GM19455 (cell line): Measurements from ENCODE around the gene CYP39A1.

Experiments used
- ATAC-seq: cut with Tn5 transposase; IDR thresholded peaks from one replicate; pipeline ENCODE4 v1.9.1; 2021; ENCODE audit not compliant: unreplicated experiment

CYP39A1 gene, protein sequence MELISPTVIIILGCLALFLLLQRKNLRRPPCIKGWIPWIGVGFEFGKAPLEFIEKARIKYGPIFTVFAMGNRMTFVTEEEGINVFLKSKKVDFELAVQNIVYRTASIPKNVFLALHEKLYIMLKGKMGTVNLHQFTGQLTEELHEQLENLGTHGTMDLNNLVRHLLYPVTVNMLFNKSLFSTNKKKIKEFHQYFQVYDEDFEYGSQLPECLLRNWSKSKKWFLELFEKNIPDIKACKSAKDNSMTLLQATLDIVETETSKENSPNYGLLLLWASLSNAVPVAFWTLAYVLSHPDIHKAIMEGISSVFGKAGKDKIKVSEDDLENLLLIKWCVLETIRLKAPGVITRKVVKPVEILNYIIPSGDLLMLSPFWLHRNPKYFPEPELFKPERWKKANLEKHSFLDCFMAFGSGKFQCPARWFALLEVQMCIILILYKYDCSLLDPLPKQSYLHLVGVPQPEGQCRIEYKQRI

DNA sequence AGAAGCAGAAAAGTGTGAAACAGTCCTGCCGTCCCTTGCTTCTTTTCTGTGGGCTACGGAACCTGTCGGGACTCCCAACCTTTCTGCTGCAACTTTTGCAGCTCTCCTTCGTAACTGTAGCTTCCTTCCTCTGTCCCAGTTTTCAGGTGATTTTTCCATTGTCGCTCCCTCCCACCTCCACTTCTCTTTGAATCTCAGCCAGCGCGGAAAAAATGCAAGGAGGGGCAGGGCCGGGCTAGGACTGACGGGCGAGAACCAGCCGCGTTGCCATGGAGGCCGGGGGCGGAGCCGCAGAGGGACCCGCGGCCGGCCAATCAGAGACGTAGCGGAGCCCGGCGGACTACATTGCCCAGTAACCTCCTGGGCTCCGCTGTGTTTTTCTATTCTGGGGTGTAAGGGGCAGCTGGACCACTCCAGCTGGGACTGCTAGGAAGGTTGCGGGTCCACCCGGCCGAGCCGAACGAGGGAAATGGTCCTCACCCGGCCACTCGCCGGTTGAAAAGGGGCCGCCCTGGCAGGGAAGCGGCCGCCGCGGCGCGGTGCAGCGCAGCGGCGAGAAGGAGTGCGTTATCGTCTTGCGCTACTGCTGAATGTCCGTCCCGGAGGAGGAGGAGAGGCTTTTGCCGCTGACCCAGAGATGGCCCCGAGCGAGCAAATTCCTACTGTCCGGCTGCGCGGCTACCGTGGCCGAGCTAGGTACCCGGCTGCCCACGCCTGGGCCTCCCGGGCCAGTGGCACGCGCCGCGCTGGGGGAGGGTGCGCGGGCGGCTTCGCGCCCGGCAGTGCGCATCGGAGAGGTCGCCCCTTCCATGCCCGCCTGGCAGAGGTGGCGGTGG lies at the start of gene CYP39A1, which contains the start of gene SLC25A27:
Gene CYP39A1, minus strand, starts transcription at position 216 of the 836 bp plus-strand sequence. CDS start 236 bp downstream, outside the sequence.
Gene SLC25A27, plus strand, starts transcription at position 373 of the 836 bp plus-strand sequence. Its CDS starts 218 bp downstream, at position 591.
- peak; percentile 100 for ATAC-seq

DNA sequence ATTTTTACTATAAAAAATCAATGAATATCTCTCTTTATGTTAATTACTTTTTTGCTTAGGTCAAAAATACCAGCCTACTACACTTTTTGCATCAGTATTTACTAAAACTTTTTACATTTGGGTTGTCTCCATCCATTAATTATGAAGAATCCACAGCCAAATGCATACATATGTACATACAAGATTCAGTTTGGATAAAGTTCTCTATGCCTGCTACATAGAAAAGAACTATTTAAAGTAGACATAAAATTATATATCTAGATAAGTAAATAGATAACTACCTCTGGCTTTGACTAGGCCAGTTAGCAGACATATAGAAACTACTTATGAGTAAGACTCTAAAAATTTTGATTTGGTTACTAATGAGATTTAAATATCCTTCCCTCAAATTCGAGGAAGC lies 47.4 kb upstream of the CYP39A1 start:
- no peak for ATAC-seq

DNA sequence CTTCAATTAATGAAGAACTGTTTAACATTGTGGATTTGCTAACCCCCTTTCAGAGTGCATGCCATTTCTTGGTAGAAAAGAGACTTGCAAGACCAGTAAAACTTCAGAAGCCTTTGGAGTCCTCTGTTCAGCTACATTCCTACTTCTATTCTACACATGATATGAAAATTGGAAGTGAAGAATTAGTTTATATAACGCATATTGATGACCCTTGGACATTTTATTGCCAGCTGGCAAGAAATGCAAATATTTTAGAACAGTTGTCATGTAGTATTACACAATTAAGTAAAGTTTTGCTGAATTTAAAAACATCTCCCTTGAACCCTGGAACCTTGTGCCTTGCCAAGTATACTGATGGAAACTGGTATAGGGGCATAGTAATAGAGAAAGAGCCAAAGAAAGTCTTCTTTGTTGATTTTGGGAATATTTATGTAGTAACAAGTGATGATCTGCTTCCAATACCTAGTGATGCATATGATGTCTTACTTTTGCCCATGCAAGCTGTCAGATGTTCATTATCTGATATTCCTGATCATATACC lies 38.4 kb upstream of the CYP39A1 start:
- ATAC-seq: no peak

DNA sequence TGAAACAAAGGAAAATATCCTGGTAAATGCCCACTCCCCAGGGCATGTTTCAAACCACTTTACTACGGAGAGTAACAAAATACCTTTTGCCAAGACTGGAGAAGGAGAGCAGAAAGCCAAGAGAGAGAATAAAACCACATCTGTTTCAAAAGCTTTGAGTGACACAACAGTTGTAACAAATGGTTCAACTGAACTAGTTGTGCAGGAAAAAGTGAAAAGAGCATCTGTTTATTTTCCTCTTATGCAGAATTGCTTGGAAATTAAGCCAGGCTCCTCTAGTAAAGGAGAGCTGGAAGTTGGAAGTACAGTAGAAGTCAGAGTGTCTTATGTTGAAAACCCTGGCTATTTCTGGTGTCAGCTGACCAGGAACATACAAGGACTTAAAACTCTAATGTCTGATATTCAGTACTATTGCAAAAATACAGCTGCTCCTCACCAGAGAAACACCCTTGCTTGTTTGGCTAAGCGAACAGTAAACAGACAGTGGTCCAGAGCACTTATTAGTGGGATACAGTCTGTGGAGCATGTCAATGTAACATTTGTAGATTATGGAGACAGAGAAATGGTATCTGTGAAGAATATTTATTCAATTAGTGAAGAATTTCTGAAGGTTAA lies 37.6 kb upstream of the CYP39A1 start:
- ATAC-seq: no peak

DNA sequence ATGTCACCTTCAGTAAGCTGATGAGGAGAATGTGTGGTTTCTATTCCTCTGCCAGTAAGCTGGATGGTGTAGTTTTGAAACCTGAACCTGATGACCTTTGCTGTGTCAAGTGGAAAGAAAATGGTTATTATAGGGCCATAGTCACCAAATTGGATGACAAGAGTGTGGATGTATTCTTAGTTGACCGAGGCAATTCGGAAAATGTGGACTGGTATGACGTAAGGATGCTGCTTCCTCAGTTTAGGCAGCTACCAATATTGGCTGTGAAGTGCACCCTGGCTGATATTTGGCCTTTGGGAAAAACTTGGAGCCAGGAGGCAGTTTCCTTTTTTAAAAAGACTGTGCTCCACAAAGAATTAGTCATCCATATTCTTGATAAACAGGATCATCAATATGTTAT lies 37.0 kb upstream of the CYP39A1 start:
- no peak for ATAC-seq

DNA sequence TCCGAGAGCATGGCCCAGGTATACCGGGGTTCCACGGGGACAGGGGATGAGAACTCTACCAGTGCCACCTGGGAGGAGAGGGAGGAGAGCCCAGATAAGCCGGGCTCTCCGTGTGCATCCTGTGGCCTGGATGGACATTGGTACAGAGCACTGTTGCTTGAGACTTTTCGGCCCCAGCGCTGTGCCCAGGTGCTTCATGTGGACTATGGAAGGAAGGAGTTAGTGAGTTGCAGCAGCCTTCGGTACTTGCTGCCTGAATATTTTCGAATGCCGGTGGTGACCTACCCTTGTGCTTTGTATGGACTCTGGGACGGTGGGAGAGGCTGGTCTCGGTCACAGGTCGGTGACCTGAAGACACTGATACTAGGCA lies 36.3 kb upstream of the CYP39A1 start:
- ATAC-seq: no peak

DNA sequence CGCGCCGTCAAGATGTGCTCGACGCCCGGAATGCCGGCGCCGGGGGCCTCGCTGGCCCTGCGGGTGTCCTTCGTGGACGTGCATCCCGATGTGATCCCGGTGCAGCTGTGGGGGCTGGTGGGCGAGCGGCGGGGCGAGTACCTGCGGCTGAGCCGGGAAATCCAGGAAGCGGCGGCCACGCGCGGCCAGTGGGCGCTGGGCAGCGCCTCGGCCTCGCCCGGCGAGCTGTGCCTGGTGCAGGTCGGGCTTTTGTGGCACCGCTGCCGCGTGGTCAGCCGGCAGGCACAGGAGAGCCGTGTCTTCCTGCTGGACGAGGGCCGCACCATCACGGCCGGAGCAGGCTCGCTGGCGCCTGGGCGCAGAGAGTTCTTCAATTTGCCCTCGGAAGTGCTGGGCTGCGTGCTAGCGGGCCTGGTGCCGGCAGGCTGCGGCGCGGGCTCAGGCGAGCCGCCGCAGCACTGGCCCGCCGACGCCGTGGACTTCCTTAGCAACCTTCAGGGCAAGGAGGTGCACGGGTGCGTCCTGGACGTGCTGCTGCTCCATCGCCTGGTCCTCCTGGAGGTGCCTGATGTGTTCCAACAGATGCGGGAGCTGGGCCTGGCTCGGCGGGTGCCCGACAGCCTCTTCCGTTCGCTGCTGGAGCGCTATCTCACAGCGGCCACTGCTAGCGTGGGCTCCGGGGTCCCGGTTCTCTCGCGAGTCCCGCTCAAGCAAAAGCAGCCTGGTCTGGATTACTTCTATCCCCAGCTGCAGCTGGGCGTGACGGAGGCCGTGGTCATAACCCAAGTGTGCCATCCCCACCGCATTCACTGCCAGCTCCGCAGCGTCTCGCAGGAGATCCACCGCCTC lies 35.7 kb upstream of the CYP39A1 start:
- ATAC-seq: no peak

DNA sequence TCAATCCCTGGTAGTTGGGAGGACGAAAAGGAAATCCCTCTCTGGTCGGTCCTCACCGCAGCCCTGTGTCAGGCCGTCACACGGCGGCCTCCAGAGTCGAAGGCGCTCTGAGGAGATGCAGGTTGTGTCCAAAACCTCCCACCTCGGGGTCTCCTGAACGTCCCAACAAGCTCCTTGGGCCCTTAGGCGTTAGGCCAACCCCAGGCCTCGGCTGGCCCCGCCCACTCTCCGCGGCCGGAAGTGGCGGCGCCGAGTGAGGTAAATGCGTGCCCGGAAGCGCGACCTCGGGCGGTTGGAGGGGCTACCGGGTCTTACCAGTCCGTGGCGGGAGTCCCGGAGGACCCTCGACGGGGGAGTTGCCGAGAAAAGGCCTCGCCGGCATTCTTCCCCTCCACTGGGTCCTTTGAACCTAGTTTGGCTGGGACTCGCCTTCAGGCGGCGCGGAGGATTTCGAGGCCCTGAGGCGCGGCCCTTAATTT lies 35.0 kb upstream of the CYP39A1 start, which contains the start of gene TDRD6:
Gene TDRD6, plus strand, starts transcription at position 267 of the 479 bp plus-strand sequence. CDS start 244 bp downstream, outside the sequence.
- no peak for ATAC-seq

DNA sequence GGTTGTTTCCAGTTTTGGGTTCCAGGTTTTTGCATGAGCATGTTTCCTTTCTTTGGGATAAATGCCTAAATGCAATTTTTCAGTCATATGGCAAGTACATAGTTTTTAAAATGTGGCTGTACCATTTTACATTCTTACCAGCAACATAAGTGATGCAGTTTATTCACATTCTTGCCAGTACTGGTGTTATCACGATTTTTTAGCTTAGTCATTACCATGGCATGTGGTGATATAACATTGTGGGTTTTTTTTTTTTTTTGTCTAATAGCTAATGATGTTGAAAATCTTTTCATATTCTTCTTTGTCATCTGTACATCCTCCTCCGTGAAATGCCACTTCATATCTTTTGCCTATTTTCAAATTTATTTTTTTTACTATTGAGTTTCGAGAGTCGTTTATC lies 32.2 kb upstream of the CYP39A1 start:
- no peak for ATAC-seq

DNA sequence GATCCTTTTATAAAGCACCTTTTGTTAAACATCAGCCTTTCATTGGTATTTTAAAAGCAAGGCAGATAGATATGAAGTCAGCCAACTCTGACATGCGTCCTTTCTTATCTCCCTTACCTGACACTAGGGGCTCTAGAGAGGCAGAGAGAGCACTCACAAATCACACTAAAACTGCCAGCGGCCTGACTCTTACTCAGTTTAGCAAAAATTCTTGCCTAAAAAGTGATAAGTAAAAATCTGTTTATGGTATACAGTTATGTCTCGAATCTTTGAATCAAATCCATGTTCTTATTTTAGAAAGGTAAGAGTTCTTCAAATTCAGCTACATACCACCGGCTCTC lies 24.7 kb upstream of the CYP39A1 start:
- no peak for ATAC-seq

DNA sequence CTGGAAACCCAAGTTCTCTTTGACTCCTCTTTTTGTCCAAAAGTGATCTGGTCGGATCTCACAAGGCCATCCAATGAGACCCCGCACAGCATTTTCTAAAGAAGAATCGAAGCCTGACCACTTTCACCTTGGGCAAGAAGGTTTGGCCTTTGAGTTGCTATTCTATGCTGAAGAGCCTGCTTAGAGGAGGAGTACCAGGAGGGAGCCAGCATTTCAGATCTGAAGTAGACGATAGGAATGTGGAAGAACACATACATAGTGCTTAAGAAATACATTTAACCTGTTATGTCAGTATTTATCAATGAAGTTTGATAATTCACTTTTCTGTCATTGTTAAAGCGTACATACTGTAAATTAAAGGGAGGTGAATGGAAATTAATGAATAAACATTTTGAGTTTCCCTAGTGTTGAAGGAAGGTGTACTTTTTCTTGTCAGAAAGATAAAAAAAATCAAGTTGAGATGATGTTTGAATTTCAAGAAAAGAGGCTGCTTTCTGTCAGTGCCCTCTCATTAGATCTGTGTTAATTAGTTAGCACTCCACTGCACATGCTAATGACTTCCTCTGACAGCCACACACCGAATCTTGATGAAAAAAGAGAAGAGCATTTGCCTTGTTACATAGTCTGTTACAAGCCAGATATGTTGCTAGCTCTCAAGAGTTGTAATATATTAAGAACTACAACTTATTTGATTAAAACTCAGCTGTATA lies 24.1 kb upstream of the CYP39A1 start:
- no peak for ATAC-seq

DNA sequence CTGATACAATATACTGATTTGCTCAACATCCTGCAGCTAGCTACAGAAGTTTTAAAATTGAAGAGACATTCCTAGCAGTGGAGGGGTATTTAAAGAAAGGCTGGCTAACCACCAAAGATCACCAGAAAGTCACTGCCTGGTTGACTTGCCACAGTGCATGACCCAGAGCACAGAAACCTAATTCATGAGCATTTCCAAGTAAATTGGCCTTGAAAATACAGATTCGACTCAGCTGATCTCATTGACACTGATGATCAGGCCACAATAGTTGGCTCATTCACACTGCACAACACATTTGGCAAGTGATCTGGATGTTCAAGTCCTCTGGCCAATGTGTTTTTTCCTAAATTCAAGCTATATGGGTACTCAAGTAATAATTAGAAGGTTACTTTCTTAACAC lies 21.8 kb upstream of the CYP39A1 start:
- no peak for ATAC-seq

DNA sequence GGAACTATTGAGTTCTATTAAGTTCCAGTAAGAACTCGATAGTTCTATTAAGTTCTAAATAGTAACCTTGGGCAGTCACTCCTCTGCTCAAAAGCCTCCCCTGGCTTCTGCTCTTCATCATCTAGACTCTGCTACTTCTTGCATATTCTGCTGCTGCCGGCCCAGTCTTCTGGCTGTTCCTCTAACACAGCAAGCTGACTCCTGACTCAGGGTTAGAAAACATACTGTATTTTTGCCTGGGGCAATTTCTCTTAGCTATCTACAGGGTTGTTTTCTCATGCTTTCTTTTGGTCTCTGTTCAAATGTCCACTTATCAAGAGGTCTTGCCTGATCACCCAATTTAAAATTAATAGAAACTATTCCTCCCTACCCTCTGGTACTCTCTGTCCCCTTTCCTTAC lies 14.8 kb upstream of the CYP39A1 start:
- no peak for ATAC-seq

DNA sequence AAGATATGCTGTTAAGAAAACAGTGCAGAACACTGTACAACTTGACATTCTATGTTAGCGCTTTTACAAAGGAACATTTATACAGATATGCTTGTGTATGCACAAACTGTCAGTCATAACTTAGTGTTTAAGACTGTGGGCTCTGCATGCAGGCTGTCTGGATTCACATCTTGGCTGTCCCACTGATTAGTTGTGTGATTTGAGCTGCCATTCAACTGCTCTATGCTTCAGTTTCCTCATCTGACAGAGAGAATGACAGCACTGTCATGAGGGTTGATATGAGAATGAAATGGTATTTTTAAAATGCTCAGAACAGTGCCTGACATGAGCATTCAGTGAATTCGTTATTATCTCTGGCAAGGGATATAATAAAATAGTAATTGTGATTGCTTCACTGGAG lies 8.9 kb upstream of the CYP39A1 start:
- ATAC-seq: no peak

DNA sequence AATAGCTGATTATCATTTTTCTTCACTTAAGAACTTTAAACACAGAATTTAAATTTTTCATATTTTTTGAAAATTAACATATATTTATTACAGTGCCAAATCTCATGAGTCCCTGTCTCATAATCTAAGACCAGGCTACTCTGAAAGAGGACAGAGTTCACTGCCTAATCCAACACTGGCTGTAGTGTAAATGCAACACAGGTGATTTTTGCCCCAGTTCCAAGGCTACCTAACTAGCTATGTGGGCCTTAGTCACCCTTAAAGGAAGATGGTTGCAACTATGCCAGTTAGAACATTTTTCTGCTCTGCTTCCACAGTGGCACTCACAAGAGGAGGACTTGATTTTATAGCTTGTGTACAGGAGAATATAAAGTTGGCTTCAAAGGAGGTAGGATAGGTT lies 5.0 kb upstream of the CYP39A1 start:
- no peak for ATAC-seq

DNA sequence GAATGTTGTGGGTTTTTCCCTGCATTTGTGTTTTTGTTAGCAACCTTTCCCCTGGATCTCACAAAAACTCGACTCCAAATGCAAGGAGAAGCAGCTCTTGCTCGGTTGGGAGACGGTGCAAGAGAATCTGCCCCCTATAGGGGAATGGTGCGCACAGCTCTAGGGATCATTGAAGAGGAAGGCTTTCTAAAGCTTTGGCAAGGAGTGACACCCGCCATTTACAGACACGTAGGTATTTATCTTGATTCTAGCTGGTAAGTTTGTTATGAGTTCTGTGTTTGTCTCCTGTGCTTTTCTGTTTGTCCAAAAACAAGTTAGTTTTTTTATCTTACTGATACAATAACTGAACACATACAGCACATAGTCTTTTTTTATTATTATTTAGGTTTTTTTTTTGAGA lies 3.2 kb upstream of the CYP39A1 start:
- no peak for ATAC-seq

DNA sequence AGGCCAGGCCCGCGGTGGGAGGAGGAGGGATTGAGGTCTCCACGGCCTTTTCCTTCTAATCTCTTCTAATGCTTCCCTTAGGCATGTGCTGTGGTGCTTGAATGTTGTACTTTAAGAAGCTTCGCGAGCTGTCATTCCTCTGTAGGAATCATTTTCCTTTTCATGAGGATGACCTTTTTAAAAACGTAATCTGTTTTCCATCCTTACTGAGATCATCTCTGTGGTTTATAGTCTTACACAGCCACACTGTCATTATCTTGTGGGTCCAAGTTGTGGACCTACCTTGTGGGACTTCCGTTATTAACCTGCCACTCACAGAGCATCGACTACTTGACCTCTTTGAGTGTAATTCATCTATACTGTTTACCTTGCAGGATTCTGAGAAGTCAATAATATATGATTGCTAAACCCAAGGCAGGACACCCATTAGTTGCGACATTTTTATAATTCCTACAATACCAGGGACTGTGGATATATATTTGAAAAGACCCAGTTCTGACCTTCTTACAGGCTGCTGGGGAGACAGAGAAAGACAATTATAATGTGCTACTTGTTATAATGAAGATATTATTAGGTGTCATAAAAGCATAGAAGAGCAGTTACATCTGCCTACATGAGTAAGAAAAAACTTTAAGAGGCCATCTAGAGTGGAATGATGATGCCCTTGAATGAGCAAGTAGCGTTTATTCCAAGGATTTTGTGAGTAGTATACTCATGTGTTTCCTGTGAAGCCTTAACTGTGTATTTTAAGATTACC lies 999 bp upstream of the CYP39A1 start:
- ATAC-seq: no peak

DNA sequence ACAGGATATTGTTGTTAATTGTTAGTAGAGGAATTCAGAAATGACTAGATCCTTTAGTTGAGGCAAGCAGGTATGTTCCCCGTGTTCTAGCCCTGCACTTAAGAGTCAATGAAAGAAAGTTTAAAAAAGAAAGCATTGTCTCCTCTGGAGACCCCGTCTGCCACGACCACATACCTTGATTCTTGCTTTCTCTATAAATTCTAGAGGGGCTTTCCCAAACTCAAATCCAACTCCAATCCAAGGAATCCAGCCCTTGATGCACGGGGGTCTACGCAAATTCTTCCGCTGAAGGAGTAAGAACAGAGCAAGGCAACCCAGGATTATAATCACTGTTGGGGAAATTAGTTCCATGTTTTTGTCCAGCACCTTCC lies 401 bp downstream of the CYP39A1 start:
- no peak for ATAC-seq

DNA sequence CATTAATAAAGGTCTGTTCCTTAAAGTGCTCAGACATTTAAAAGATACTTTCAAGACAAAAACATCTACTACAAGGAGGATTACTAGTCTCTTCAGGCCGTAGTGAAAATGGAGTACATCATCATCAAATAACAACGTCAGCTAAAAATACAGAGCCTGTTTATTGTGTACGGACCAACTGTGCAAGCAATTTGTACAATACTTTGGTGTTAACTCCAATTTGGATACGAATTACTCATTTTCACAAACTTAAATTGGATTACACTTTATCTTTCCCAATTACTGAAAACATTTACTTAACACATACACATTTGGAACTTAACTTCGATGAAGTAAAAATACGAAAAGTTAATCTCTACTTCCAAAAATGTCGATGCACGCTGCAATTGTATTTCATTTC lies 802 bp downstream of the CYP39A1 start:
- ATAC-seq: no peak
